ENCODE results near the gene RBFOX1.

- no peak for TF ChIP-seq CTCF (IDR thresholded peaks at IDR 0.05; ENCODE audit: poor library complexity, severe bottlenecking)
- TF ChIP-seq EZH2 (IDR thresholded peaks at IDR 0.05; ENCODE audit: borderline replicate concordance, insufficient read depth, low read length, poor library complexity, severe bottlenecking) = no peak
- no peak for TF ChIP-seq POLR2AphosphoS5 (IDR thresholded peaks at IDR 0.05)
- TF ChIP-seq EP300 (conservative IDR thresholded peaks at IDR 0.05; ENCODE audit: poor library complexity, severe bottlenecking) = no peak
- no peak for TF ChIP-seq REST (IDR thresholded peaks at IDR 0.05; ENCODE audit: borderline replicate concordance)
- TF ChIP-seq TAF1 (IDR thresholded peaks at IDR 0.05; ENCODE audit: low read depth) = no peak
- TF ChIP-seq SMC3 (conservative IDR thresholded peaks at IDR 0.05; ENCODE audit: poor library complexity) = no peak
Observed at GRCh38 chr16:7566360-7566759, 233.7 kb downstream of the RBFOX1 start.
